Measurements from ENCODE around the gene TRERF1.

DNA sequence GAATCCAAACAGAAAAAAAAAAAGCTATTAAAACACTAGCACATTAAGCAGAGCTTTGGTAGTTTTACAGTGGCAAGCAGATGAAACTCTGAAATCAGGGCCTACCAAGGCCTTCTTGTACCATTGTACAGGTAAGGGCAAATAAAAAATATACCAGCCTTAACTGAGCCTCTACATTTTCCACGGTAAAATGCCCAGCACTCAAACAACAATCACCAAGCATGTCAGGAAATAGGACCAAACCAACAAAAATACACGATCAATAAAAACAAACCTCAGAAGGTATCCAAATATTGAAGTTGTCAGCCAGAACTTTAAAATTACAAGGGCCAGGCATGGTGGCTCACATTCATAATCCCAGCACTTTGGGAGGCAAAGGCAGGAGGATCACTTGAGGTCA, 18.3 kb downstream of the TRERF1 start:
- TF ChIP-seq, protein P1, sequence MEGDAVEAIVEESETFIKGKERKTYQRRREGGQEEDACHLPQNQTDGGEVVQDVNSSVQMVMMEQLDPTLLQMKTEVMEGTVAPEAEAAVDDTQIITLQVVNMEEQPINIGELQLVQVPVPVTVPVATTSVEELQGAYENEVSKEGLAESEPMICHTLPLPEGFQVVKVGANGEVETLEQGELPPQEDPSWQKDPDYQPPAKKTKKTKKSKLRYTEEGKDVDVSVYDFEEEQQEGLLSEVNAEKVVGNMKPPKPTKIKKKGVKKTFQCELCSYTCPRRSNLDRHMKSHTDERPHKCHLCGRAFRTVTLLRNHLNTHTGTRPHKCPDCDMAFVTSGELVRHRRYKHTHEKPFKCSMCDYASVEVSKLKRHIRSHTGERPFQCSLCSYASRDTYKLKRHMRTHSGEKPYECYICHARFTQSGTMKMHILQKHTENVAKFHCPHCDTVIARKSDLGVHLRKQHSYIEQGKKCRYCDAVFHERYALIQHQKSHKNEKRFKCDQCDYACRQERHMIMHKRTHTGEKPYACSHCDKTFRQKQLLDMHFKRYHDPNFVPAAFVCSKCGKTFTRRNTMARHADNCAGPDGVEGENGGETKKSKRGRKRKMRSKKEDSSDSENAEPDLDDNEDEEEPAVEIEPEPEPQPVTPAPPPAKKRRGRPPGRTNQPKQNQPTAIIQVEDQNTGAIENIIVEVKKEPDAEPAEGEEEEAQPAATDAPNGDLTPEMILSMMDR (conservative IDR thresholded peaks at IDR 0.05; ENCODE audit: low read depth, low read length) = no peak
- TF ChIP-seq SMC3 (IDR thresholded peaks at IDR 0.05; ENCODE audit: low read depth, low read length) (no peak), BHLHE40 (IDR thresholded peaks at IDR 0.05; ENCODE audit: low read depth, low read length) (no peak), POLR2A (IDR thresholded peaks at IDR 0.05; ENCODE audit: low read depth, low read length) (no peak), USF2 (IDR thresholded peaks at IDR 0.05; ENCODE audit: low read depth, low read length) (no peak), RAD21 (IDR thresholded peaks at IDR 0.05; ENCODE audit: low read length) (no peak), CEBPB (IDR thresholded peaks at IDR 0.05; ENCODE audit: low read depth, low read length) (no peak), MAFK (IDR thresholded peaks at IDR 0.05; ENCODE audit: low read depth, low read length) (no peak), FOS (IDR thresholded peaks at IDR 0.05; ENCODE audit: low read depth, low read length) (no peak), RFX5 (IDR thresholded peaks at IDR 0.05; ENCODE audit: low read depth, low read length) (no peak), MXI1 (IDR thresholded peaks at IDR 0.05; ENCODE audit: borderline replicate concordance, low read depth, low read length) (no peak), MAZ (IDR thresholded peaks at IDR 0.05; ENCODE audit: borderline replicate concordance, low read depth, low read length) (no peak)

Data from IMR-90 (cell line).